Gastrocnemius medialis (tissue), 4 donors: ENCODE data around the gene FRMD4B. TPM values are rescaled to one million over a fixed set of nuclear protein-coding genes. Genes with fewer than 3 reads are reported as not detected.

Experiments
- ATAC-seq, 2 donors: fragments of 150-250 bp; one replicate each; pipeline ENCODE4 v1.9.1; 2016
- DNase-seq, 2 donors: peaks; one replicate each; pipeline ENCODE4 v3.0.0-alpha.2; 2019
- H3K27ac ChIP-seq, 4 donors: fragments of 200-600 bp; sonication (generic); 1 replicate in 1 of 4; 2 replicates in 3 of 4; pipeline ENCODE4 v1.5.1; 2016 to 2018; ENCODE audit warnings: mild to moderate bottlenecking in 2 of 4, moderate library complexity in 1 of 4
- H3K27me3 ChIP-seq, 3 donors: fragments of 200-600 bp; sonication (generic) in 2 of 3; 1 replicate in 1 of 3; 2 replicates in 2 of 3; pipeline versions ENCODE4 v1.5.1 to v1.6.0; 2016 to 2019; ENCODE audit warnings: mild to moderate bottlenecking in 1 of 3, moderate library complexity in 1 of 3
- H3K36me3 ChIP-seq, 2 donors: fragments of 200-600 bp; sonication (generic) in 1 of 2; one replicate each; pipeline ENCODE4 v1.5.1; 2017 to 2018
- H3K4me1 ChIP-seq, 2 donors: fragments of 200-600 bp; sonication (generic) in 1 of 2; one replicate each; pipeline ENCODE4 v1.5.1; 2016 to 2017; ENCODE audit warnings: mild to moderate bottlenecking in 2 of 2
- H3K4me3 ChIP-seq, 4 donors: fragments of 200-600 bp; sonication (generic) in 3 of 4; 1 replicate in 1 of 4; 2 replicates in 3 of 4; pipeline ENCODE4 v1.5.1; 2016 to 2019; ENCODE audit warnings: mild to moderate bottlenecking in 2 of 4
- H3K9me3 ChIP-seq, 3 donors: fragments of 200-600 bp; sonication (generic) in 2 of 3; 1 replicate in 1 of 3; 2 replicates in 2 of 3; pipeline ENCODE4 v1.5.1; 2016 to 2019
- CTCF ChIP-seq, 5 experiments: fragments of 450-650 bp in 3 of 5; fragments of 200-600 bp in 2 of 5; sonication (generic) in 2 of 5; IDR thresholded peaks in 4 of 5; conservative IDR thresholded peaks in 1 of 5; 1 replicate in 4 of 5; 2 replicates in 1 of 5; pipeline ENCODE4 v1.5.1; 2016 to 2019; ENCODE audit warnings: antibody characterized with exemption in 5 of 5, mild to moderate bottlenecking in 3 of 5, moderate library complexity in 3 of 5
- POLR2A ChIP-seq, 2 donors: fragments of 450-650 bp; IDR thresholded peaks; one replicate each; pipeline ENCODE4 v1.6.1; 2017; ENCODE audit warnings: antibody characterized with exemption in 2 of 2, mild to moderate bottlenecking in 2 of 2, moderate library complexity in 2 of 2
- in situ Hi-C, 4 donors: fragments of 200-750 bp; cut with MboI; loops; one replicate each; pipeline versions ENCODE4 v1.15.0 to v1.8.0; 2017; ENCODE audit warnings: low sequenced_read_pairs in 4 of 4
- intact Hi-C: fragments of 100-400 bp; cut with DNase I; formaldehyde crosslinking; loops from one replicate; pipeline ENCODE4 v1.15.1; 2023; ENCODE audit warnings: low total_unique reads
- total RNA-seq, 4 donors: library from RNA; depleted of rRNA; stranded (reverse); fragments of >200 nt; gene quantifications; one replicate each; pipeline versions ENCODE4 v1.1.0 to v1.2.3, GENCODE V29; 2016

FRMD4B gene
- total RNA-seq, 4 donors from 2014 or later, result 0.29 to 3.6 (median 1.7) TPM

DNA sequence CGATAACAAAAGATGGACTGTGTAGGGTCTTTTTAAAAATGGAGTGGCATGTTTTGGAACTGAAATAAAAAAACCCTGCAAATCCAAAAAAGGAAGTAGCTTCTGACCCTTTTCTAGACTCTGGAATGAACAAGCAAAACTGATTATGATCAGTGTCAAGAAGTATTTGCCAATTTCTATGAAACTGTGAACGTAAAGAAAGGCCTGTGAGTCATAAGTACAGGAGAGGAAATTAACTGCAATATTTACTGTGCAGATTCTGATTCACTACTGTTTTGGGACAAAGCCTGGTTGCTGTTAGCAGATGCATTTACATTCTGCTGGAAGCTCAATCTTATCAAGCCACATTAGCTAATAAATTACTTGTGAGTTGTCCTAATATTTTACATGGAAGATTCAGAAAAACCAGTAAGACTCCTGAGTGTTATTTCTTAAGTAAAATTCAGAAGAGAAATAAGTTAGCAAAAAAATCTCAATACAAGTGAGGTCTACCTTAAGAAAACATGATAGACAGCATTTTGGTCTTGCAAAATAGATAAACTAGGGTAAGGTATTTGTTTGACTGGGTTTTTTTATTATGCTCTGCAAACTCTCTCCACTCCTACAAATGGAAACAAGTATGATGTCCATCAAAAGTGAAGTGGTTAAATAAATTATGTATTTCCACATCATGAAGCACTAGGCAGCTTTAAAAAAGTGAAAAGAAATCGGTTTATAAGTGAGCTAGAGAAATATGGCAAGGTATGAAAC, 173.3 kb downstream of the FRMD4B start:
- intact Hi-C loops (no loop called here), in situ Hi-C loops (no loop called here)
- DNase-seq (no peak), ATAC-seq (no peak)
- Histone ChIP-seq H3K4me1 (no peaks in the 10 kb centered on the region), H3K36me3 (no peaks in the 10 kb centered on the region), H3K27me3 (no peaks in the 10 kb centered on the region), H3K27ac (no peak overlapping the region), H3K4me3 (no peak overlapping the region), H3K9me3 (no peaks in the 10 kb centered on the region)
- TF ChIP-seq POLR2A (IDR thresholded peaks at IDR 0.05) (no peak), CTCF (IDR thresholded peaks at IDR 0.05 in 4 of 5, conservative IDR thresholded peaks at IDR 0.05 in 1 of 5) (no peak)

DNA sequence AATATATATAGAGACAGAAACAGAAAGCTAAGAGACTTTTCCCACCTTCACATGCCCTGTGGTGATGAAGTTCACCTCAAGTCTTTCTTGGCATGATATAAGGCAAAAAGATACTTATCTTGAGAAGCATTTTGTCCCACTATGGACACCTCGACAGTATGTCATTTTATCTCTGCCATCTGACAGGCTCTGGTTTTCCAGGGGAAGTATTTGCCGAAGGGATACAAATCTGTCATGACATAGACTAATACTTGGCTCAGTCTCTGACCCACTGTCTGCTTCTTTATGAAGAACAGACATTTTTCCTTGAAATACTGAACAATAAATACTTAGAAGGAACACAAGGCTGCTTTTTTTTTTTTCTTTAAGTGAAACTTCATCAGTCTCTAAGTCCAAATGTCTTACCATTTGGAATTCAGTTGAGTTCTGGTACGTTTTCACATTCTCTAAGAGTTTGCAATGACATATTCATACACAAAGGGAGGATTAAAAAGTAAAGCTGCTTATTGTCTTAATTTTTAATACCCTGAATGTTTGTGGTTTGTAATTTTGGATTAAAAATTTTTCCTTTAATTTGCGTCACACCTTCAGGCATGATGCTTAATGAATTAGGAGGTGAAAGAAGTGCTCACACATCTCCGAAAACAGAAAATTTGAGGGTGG, 175.7 kb downstream of the FRMD4B start:
- ATAC-seq (no peak), DNase-seq (no peak)
- Histone ChIP-seq H3K9me3 (no peaks in the 10 kb centered on the region), H3K4me1 (no peaks in the 10 kb centered on the region), H3K27me3 (no peaks in the 10 kb centered on the region), H3K4me3 (no peak overlapping the region), H3K36me3 (no peaks in the 10 kb centered on the region), H3K27ac (no peak overlapping the region)
- in situ Hi-C loops (no loop called here), intact Hi-C loops (no loop called here)
- TF ChIP-seq CTCF (IDR thresholded peaks at IDR 0.05 in 4 of 5, conservative IDR thresholded peaks at IDR 0.05 in 1 of 5) (no peak), POLR2A (IDR thresholded peaks at IDR 0.05) (no peak)

DNA sequence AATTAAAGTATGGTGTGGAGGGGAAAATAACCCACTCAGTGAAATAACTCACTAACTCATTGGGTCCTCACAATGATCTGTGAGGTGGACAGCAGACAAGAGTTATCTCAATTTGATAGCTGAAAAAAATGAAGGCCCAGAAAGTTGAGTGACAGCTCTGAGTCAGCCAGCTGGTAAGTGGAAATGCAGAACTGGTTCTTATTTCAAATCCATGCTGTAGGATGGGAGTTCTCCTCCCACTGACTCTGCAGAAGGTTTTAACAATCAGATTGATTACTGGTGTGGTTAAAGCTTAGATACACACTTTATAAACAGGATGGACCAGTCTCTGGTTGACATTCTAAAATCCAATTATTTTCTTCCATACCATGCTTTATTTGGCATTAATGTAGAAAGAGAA, 176.5 kb downstream of the FRMD4B start:
- Histone ChIP-seq H3K4me3 (no peak overlapping the region), H3K36me3 (no peaks in the 10 kb centered on the region), H3K27me3 (no peaks in the 10 kb centered on the region), H3K9me3 (no peaks in the 10 kb centered on the region), H3K4me1 (no peaks in the 10 kb centered on the region), H3K27ac (no peak overlapping the region)
- ATAC-seq (no peak), DNase-seq (no peak)
- intact Hi-C loops (no loop called here), in situ Hi-C loops (no loop called here)
- TF ChIP-seq POLR2A (IDR thresholded peaks at IDR 0.05) (no peak), CTCF (IDR thresholded peaks at IDR 0.05 in 4 of 5, conservative IDR thresholded peaks at IDR 0.05 in 1 of 5) (no peak)

- intact Hi-C loops, result no loop called here
- no peaks in the 10 kb centered on the region for H3K27me3 ChIP-seq
- H3K4me1 ChIP-seq, result no peaks in the 10 kb centered on the region
- H3K36me3 ChIP-seq, result no peaks in the 10 kb centered on the region
- H3K27ac ChIP-seq, result no peak overlapping the region
- H3K9me3 ChIP-seq, result no peaks in the 10 kb centered on the region
- in situ Hi-C loops, result no loop called here
- H3K4me3 ChIP-seq, result no peak overlapping the region
- no peak for ATAC-seq
- no peak for TF ChIP-seq CTCF (IDR thresholded peaks at IDR 0.05 in 4 of 5, conservative IDR thresholded peaks at IDR 0.05 in 1 of 5)
- TF ChIP-seq POLR2A (IDR thresholded peaks at IDR 0.05), result no peak
- DNase-seq, result no peak
Observed at GRCh38 chr3:69207031-69207430, 178.9 kb downstream of the FRMD4B start.
